CD4-positive, alpha-beta T cell (primary cell): ENCODE measurements around the gene GALNTL6. TPM values are rescaled to one million over a fixed set of nuclear protein-coding genes. Genes with fewer than 3 reads are reported as not detected.

Source experiments
- ATAC-seq: fragments of 200-7000 bp; cut with Tn5 transposase; one replicate; pipeline ENCODE4 v1.10.0; 2022; ENCODE audit warnings: mild to moderate bottlenecking; ENCODE audit not compliant: poor library complexity
- CTCF ChIA-PET: fragments of 350-600 bp; sonication (Branson Sonifier 250); formaldehyde crosslinking; loops from one replicate; lab custom pipeline; 2021; ENCODE audit warnings: antibody characterized with exemption, inconsistent platforms; lab: Charles Lee
- POLR2A ChIA-PET: fragments of 350-600 bp; sonication (Branson Sonifier 250); formaldehyde crosslinking; loops from one replicate; lab custom pipeline; 2021; ENCODE audit warnings: antibody characterized with exemption, inconsistent platforms; lab: Charles Lee
- DNase-seq, 14 experiments: peaks; one replicate each; pipeline ENCODE4 v3.0.0-alpha.2; 2013 to 2020; ENCODE audit warnings: mixed read lengths in 2 of 14
- H3K27ac ChIP-seq, 2 donors: one replicate each; pipeline versions ENCODE4 v1.5.1 to v1.7.0; 2013; ENCODE audit warnings: low read length in 2 of 2, low read depth in 1 of 2, mild to moderate bottlenecking in 1 of 2
- H3K27me3 ChIP-seq, 2 experiments: 1 replicate in 1 of 2; 2 replicates in 1 of 2; pipeline versions ENCODE4 v1.6.1 to v1.7.0; 2013; ENCODE audit warnings: low read length in 2 of 2, control low read depth in 1 of 2, mild to moderate bottlenecking in 1 of 2, moderate library complexity in 1 of 2; ENCODE audit not compliant: insufficient read depth in 2 of 2, control insufficient read depth in 1 of 2
- H3K36me3 ChIP-seq: one replicate; pipeline ENCODE4 v1.6.1; 2013; ENCODE audit warnings: low read length, control low read depth; ENCODE audit not compliant: insufficient read depth
- H3K4me1 ChIP-seq: one replicate; pipeline ENCODE4 v1.6.1; 2013; ENCODE audit warnings: low read length, control low read depth; ENCODE audit not compliant: insufficient read depth
- H3K4me3 ChIP-seq: one replicate; pipeline ENCODE4 v1.5.1; 2013; ENCODE audit warnings: mild to moderate bottlenecking, low read length, moderate library complexity
- H3K9me3 ChIP-seq, 2 experiments: 1 replicate in 1 of 2; 2 replicates in 1 of 2; pipeline versions ENCODE4 v1.6.1 to v1.7.0; 2013; ENCODE audit warnings: low read length in 2 of 2, mild to moderate bottlenecking in 2 of 2, control low read depth in 1 of 2, moderate library complexity in 1 of 2; ENCODE audit not compliant: control insufficient read depth in 1 of 2, insufficient read depth in 1 of 2
- H3K27ac Mint-ChIP-seq: one replicate; pipeline ENCODE4 v1.8.0; 2020; ENCODE audit warnings: mixed read lengths
- H3K27me3 Mint-ChIP-seq: one replicate; pipeline ENCODE4 v1.8.0; 2021; ENCODE audit warnings: mixed read lengths
- H3K36me3 Mint-ChIP-seq: one replicate; pipeline ENCODE4 v1.8.0; 2021; ENCODE audit warnings: low read depth, mixed read lengths
- H3K4me1 Mint-ChIP-seq: one replicate; pipeline ENCODE4 v1.8.0; 2021; ENCODE audit warnings: low read depth, mixed read lengths
- H3K4me3 Mint-ChIP-seq: one replicate; pipeline ENCODE4 v1.8.0; 2020; ENCODE audit warnings: mild to moderate bottlenecking, mixed read lengths
- H3K9me3 Mint-ChIP-seq: one replicate; pipeline ENCODE4 v1.8.0; 2020; ENCODE audit warnings: mixed read lengths
- intact Hi-C, 2 experiments: fragments of 100-400 bp; cut with DNase I in 1 of 2; cut with micrococcal nuclease in 1 of 2; formaldehyde crosslinking; loops; one replicate each; pipeline versions ENCODE4 v1.15.1 to v1.9.0; 2023 to 2025; cut with DNase I, micrococcal nuclease
- total RNA-seq, 174 experiments: library from RNA in 2 of 174; stranded (reverse) in 2 of 174; gene quantifications; one replicate each; pipeline ENCODE4 v1.2.3 and lab custom pipeline; 2021 to 2026
- TF ChIP-seq, protein P1 (sequence below): fragments of 200-600 bp; IDR thresholded peaks from one replicate; pipeline ENCODE4 v1.8.0; 2022; ENCODE audit warnings: antibody characterized with exemption, mild to moderate bottlenecking

GALNTL6 gene
- total RNA-seq, 2 experiments from 2014 or later: not detected

DNA sequence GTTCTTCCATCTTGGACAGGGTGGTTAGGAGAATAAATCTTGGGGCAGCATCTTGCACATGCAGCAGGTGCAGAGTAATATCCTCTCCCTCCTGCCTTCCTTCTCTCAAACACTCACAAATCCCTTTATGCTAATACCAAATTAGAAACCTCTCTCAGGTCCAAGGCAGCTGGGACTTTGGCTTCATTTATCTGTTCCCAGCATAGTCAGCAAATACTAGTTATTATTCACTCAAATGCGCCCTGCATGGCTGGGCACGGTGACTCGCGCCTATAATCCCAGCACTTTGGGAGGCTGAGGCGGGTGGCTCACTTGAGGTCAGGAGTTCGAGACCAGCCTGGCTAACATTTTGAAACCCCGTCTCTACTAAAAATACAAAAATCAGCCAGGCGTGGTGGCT lies 1199.4 kb downstream of the GALNTL6 start:
- Mint-ChIP-seq H3K9me3 (no peaks in the 10 kb centered on the region), H3K4me3 (no peak overlapping the region), H3K27me3 (no peaks in the 10 kb centered on the region), H3K27ac (no peak overlapping the region), H3K36me3 (no peaks in the 10 kb centered on the region), H3K4me1 (no peaks in the 10 kb centered on the region)
- Histone ChIP-seq H3K27me3 (no peaks in the 10 kb centered on the region), H3K36me3 (no peaks in the 10 kb centered on the region), H3K4me1 (no peaks in the 10 kb centered on the region), H3K4me3 (no peak overlapping the region), H3K27ac (no peak overlapping the region), H3K9me3 (no peaks in the 10 kb centered on the region)
- DNase-seq (no peak), ATAC-seq (no peak)
- TF ChIP-seq, protein P1, sequence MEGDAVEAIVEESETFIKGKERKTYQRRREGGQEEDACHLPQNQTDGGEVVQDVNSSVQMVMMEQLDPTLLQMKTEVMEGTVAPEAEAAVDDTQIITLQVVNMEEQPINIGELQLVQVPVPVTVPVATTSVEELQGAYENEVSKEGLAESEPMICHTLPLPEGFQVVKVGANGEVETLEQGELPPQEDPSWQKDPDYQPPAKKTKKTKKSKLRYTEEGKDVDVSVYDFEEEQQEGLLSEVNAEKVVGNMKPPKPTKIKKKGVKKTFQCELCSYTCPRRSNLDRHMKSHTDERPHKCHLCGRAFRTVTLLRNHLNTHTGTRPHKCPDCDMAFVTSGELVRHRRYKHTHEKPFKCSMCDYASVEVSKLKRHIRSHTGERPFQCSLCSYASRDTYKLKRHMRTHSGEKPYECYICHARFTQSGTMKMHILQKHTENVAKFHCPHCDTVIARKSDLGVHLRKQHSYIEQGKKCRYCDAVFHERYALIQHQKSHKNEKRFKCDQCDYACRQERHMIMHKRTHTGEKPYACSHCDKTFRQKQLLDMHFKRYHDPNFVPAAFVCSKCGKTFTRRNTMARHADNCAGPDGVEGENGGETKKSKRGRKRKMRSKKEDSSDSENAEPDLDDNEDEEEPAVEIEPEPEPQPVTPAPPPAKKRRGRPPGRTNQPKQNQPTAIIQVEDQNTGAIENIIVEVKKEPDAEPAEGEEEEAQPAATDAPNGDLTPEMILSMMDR: no peak
- POLR2A ChIA-PET: no interaction called here
- CTCF ChIA-PET: interaction anchor here (1.3 to 3.4 kb wide), 6 partner anchors 9 to 289 kb away, joined by 4 to 31 read pairs (median 8); no protein-coding TSS in a partner anchor
- intact Hi-C loops: loop anchor here (1.0 to 10.0 kb wide), 5 partner anchors 162 to 485 kb away; no protein-coding TSS in a partner anchor

DNA sequence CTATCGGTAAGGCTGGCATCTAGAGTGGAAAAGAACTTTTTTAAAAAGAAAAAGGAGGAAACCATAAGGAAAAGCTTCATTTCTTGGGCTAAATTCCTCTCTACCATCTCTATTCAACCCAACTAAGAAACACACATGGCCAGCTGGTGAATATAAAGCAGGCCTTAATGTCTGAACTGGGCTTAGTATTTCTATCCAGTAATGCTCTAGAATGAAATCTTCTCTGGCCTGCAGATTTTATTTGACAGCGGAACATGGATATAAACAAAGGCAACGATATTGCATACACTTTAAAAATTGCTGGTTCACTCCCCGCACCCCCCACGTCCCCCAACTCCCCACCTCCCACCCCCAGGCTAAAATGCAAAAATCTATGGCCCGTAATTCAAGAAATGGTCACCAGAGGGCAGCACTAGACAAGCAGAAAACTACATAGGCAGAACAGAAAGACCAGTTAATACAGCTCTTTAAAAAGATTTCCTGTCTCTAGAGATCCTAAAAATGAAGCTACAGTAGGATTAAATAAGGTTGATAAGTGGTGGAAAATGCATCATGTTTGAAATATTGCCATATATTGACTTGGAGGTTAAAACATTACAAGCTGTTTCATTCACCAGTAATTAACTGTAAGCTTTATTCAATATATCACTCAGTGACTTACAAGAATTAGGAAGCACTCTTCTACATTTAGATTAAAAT lies 1200.2 kb downstream of the GALNTL6 start:
- Histone ChIP-seq H3K9me3 (no peaks in the 10 kb centered on the region), H3K27me3 (no peaks in the 10 kb centered on the region), H3K4me3 (no peak overlapping the region), H3K36me3 (no peaks in the 10 kb centered on the region), H3K27ac (no peak overlapping the region), H3K4me1 (no peaks in the 10 kb centered on the region)
- TF ChIP-seq, protein P1: peak; percentile 81
- H3K4me1 Mint-ChIP-seq: no peaks in the 10 kb centered on the region
- H3K4me3 Mint-ChIP-seq: no peak overlapping the region
- no peaks in the 10 kb centered on the region for H3K36me3 Mint-ChIP-seq
- DNase-seq: peak; percentile 19 to 70 (median 42)
- H3K27me3 Mint-ChIP-seq: no peaks in the 10 kb centered on the region
- no peak overlapping the region for H3K27ac Mint-ChIP-seq
- no peaks in the 10 kb centered on the region for H3K9me3 Mint-ChIP-seq
- POLR2A ChIA-PET: interaction anchor here (0.6 to 1.2 kb wide), 5 partner anchors 156 to 288 kb away, joined by 3 to 11 read pairs (median 5); no protein-coding TSS in a partner anchor
- ATAC-seq: peak; percentile 52
- CTCF ChIA-PET: interaction anchor here (0.6 to 3.4 kb wide), 15 partner anchors 8 to 1358 kb away, joined by 3 to 31 read pairs (median 4); no protein-coding TSS in a partner anchor
- intact Hi-C loops: loop anchor here (1.0 to 10.0 kb wide), 5 partner anchors 161 to 484 kb away; no protein-coding TSS in a partner anchor

DNA sequence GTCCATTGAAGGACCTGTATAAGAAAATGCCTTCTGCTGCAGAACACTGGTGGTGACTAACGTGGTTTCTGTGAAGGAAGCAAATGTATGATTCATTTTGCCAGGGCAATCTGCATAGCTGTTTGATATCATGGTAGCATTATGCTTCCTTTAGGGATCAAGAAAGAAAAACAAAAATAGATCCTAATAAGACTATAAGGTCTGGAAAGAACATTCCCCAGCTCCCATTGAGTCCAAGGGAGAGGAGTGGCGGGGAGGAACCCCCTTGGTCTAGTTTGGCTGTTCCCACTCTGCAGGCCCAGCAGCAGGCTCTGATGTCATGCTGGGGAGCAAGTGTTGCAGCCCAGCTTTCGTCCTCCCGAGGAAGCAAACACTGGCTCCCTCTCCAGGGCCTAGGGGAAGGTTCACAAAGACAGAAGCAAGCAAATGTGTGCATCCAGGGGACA lies 1200.9 kb downstream of the GALNTL6 start:
- TF ChIP-seq, protein P1: no peak
- Mint-ChIP-seq H3K4me3 (no peak overlapping the region), H3K9me3 (no peaks in the 10 kb centered on the region), H3K27me3 (no peaks in the 10 kb centered on the region), H3K27ac (no peak overlapping the region), H3K36me3 (no peaks in the 10 kb centered on the region), H3K4me1 (no peaks in the 10 kb centered on the region)
- ATAC-seq (no peak), DNase-seq (peak in 1 of 14 experiments; percentile 12)
- Histone ChIP-seq H3K4me3 (no peak overlapping the region), H3K27me3 (no peaks in the 10 kb centered on the region), H3K4me1 (no peaks in the 10 kb centered on the region), H3K27ac (no peak overlapping the region), H3K36me3 (no peaks in the 10 kb centered on the region), H3K9me3 (no peaks in the 10 kb centered on the region)
- CTCF ChIA-PET: interaction anchor here (0.7 to 3.4 kb wide), 13 partner anchors 7 to 1359 kb away, joined by 3 to 31 read pairs (median 4); no protein-coding TSS in a partner anchor
- intact Hi-C loops: loop anchor here (5.0 to 10.0 kb wide), 2 partner anchors 161 to 483 kb away; no protein-coding TSS in a partner anchor
- POLR2A ChIA-PET: interaction anchor here (1.0 to 1.2 kb wide), 3 partner anchors 243 to 287 kb away, joined by 5 to 11 read pairs (median 9); no protein-coding TSS in a partner anchor
